Measurements from ENCODE around the gene ZNF711.

Gene ZNF711

DNA sequence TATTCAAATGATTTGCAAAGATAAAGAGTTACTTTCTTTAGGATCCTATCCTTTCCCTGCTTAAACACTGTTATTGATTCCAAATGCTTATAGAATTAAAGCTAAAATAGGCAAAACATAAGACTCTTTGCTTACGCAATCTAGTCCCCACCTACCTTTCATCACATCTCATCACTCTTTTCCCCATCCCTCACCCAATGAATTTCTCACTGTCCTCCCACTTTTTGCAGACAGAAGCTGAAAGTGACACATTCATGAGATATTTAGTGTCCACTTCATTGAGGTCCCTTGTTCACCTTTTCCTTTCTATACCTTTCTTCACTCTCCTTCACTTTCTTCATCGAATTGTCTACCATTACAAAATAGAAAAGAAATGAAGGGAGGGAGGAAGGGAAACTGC lies 636 bp upstream of the ZNF711 start:
- TF ChIP-seq, protein P1, sequence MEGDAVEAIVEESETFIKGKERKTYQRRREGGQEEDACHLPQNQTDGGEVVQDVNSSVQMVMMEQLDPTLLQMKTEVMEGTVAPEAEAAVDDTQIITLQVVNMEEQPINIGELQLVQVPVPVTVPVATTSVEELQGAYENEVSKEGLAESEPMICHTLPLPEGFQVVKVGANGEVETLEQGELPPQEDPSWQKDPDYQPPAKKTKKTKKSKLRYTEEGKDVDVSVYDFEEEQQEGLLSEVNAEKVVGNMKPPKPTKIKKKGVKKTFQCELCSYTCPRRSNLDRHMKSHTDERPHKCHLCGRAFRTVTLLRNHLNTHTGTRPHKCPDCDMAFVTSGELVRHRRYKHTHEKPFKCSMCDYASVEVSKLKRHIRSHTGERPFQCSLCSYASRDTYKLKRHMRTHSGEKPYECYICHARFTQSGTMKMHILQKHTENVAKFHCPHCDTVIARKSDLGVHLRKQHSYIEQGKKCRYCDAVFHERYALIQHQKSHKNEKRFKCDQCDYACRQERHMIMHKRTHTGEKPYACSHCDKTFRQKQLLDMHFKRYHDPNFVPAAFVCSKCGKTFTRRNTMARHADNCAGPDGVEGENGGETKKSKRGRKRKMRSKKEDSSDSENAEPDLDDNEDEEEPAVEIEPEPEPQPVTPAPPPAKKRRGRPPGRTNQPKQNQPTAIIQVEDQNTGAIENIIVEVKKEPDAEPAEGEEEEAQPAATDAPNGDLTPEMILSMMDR (IDR thresholded peaks at IDR 0.05) = no peak

DNA sequence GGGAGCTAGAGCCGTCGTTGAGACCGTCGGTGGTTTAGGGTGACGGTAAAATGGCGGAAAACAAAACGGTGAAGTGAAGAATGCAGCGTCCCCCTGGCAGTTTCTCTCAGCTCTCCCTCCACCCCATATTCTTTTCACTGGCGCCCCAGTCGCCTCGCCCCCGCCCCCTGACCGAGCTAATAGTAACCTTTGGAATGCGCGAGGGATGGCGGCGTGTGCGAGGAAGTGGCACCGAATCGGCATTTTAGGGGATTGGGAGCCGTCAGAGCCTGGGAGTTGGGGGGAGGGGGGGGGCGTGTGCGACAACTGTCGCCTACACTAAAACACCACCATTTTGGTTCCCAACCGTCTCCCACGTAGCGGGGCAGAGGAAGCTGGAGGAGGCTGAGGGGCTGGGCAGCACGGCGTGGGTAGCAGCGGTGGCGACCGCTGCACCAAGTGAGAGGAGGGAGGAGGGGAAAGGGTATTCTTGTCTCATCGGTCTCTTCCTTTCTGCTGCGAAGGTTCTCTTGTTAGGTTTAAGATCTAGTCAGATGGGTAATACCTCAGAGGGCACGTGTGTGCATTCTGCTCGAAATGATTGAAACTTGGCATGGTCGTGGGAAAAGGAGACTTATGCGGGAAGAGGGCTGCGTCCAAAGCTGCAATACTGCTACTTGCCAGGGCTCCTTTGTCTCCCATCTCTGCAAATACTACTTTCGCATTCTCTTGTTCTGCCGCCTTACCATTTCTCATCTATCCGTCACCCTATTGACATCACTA lies 840 bp downstream of the ZNF711 start:
- TF ChIP-seq, protein P1 (IDR thresholded peaks at IDR 0.05) = no peak

DNA sequence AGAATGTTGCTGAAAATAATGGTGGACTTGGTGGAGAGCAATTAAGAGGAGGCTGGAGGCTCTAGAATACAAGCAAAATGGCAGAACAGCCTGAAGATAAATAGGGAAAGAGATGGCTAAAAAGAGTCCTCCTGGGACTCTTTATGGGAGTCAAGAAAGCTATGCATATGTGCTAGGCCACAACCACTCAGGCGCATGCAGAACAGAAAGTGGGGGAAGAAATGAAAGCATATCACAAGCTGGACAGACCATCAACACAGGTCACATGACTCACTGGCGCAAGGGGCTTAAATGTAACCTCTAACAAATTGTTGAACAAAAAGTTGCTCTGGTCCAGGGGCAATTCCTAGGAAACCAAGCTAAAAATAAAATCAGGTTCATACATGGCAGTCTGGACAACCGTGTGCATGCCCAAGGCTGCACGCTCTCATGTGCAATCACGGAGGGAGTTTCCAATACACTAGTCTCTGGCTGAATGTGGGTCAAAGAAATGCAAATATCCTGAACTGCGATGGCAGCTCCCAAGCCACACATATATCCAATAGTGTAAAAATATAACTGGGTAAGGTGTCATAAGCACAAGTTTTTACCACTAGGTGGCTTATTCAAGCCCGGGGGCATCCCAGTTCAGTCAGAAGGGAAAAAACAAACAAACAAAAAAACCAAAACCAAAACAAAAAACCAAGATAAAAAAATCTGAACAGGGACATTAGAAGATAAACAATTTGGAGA lies 45.4 kb downstream of the ZNF711 start:
- TF ChIP-seq, protein P1 (IDR thresholded peaks at IDR 0.05) = peak; percentile 13; the same call in 1 of the 2 replicates

DNA sequence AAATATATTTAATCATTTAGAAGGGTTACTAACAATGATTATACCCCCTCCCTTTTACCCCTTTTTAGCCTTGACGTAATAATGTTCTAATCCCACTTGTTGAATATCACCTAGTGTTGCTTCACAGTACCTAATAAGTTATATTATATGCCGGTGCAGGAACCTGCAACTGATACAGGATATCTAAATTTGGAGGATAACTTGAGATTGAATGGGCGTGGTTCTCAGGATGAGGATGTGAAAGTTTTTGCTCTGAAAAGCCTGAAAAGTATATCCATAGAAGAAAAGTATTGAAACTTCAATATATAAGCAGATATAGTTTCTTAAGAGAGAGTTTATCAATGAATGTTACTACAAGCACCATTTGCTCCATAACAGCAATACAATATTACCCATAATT lies 59.8 kb downstream of the ZNF711 start:
- TF ChIP-seq, protein P1 (IDR thresholded peaks at IDR 0.05) = no peak

DNA sequence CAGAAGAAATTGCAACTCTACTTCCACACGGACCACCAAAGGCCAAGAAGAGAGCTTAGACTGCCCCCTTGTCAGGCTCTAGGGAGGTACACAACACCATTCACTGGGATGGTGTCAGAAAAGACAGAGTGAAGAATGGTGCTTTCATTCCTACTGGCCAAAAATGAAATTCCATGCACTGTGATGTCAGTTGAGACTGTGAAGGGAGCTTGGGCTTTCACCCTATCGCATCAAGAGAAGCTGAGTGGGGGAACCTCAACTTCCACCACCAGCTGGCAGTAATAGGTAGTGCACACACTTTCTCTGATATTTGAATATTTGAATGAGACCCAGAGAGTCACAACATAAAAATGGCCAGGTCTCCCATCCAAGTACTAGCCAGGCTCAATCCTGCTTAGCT lies 65.9 kb downstream of the ZNF711 start:
- TF ChIP-seq, protein P1 (IDR thresholded peaks at IDR 0.05) = no peak

All from LNCAP (cell line).